Measurements from ENCODE around the gene MMAB.

MMAB gene

DNA sequence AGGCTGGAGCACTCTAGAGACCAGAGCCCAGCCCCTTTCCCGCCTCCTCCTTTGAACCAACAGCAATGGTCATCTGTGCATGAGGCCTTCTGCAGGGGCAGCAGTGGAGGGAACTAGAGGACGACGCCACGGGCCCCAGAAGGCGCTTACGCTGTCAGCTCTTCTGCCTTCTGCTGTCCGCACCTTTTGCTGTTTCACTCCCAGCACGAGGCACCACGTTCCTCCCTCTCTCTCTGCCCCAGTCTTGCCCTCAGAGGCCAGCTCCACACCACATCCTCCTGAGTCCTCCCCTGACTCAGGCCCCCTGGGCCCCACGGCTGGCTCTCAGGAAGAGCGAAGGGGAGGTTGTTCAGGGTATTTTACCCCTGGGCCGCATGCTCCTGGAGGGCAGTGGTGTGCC lies 15.5 kb downstream of the MMAB start:
- no peak for DNase-seq

DNA sequence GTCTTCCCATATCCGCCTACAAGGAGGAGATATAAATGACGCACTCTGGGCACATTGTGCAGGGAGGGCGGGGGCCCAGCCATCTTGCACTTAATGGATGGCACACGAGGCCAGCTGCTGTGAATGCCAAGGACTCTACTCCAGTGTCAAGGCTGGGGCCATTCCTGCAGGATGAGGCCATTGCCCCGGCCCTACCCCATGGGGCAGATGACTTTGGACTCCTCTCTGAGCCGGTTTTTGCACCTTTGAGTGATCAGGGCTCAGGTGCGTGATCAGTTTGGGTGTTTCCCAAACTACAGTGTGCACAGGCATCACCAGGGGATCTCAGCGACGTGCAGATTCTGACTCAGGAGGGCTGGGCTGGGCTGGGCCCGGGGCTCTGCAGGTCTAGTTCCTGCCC lies 16.1 kb downstream of the MMAB start:
- no peak for DNase-seq

GRCh38 chr12:109555431-109556315 lies 17.6 kb downstream of the MMAB start:
- no peak for DNase-seq

GRCh38 chr12:109554761-109555160 lies 18.5 kb downstream of the MMAB start:
- no peak for DNase-seq

GRCh38 chr12:109553906-109554500 lies 19.3 kb downstream of the MMAB start:
- DNase-seq: no peak

- no peak for DNase-seq
Observed at GRCh38 chr12:109553483-109553882, 19.8 kb downstream of the MMAB start.

DNA sequence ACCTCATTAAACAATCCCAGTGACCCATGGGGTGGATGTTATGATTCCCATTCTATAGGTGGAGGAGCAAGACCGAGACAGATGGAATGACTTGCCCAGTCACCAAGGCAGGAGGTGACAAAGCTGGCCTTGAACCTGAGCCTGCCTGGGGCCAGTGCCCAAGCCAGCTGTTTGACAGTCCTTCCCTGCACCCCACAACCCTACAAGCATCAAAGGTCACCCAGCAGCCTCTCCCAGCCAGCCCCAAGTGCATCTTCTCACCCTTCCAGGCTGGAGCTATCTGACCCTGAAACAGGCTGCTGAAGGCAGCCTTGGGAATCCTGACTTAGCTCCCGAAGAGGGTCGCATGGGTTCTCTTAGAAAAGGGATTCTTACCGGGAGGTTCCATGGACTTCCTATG lies 20.3 kb downstream of the MMAB start:
- DNase-seq: no peak

DNA sequence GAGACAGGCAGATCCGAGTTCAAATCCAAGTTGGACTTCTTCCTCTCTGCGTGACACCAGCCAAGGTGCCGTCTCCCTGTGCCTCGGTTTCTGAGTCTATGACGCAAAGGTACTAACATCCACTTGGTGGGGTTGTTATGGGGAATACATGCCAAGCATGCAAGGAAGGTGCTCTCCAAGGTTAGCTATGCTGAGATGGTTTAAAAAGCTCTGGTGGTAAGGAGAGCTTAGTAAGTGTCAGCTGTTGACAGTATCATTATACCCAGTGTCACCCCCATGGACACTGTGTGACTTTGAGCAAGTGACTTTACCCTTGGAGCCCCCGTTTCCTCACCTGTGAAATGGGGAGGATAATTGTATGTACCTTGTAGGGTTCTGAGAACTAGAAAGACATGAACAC lies 22.2 kb downstream of the MMAB start:
- DNase-seq: no peak

- no peak for DNase-seq
Observed at GRCh38 chr12:109550281-109550680, 23.0 kb downstream of the MMAB start.

GRCh38 chr12:109549613-109550270 lies 23.6 kb downstream of the MMAB start:
- DNase-seq: no peak

DNA sequence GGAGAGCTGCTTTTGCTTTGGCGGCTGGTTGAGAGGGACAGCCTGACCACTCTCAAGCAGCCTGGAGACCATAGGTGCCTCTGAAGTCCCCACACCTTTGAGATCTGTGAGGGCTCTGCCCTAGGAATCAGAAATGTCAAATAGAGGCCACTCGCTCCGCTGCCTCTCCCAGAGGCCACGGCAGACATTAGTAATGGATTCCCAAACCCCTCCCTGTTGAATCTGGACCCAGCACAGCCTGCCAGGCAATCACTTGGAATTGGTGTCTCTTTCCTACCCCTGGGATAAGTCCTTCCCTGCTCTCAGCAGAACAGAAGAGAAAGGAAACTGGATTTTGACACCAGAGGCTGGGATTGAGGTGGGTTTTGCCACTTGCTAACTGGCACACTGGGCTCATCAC lies 25.0 kb downstream of the MMAB start:
- no peak for DNase-seq

DNA sequence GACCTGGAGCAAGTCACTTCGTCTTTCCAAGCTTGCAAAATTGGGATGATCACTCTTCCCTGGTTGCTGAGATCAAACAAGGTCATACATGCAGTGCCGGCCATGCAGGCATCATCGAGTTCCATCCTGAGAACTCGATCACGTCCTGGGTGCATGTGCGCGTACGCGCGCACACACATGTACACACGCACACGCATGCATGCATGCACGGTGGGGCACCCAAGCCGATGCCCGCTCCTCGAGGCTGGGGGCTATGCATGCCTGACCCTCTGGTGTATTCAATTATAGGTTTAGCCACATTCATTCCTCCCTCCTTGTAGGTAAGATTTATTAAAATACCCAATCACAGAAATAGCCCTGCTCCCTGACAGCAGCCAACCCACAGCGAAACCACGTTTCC lies 26.0 kb downstream of the MMAB start:
- DNase-seq: no peak

DNA sequence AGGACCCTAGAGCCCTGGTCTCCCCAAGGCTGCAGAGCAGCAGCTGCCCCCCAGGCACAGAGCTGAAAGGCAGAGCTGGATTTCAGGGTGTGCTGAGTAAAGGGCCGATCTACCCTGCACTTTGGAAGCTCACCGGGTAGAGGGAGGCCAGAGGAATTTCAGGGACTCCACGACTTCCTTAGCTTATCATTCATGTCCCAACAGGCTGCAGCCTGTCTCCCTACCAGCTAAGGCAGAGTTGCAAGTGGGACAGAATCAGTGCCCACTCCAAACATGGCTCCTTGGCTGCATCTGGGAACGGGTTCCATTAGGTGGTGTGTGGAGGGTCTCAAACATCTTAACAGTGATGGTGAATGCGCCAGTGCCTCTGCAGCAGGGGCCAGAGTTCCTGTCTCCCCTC lies 27.5 kb downstream of the MMAB start:
- no peak for DNase-seq

GRCh38 chr12:109544955-109545531 lies 28.3 kb downstream of the MMAB start:
- DNase-seq: peak; percentile 12

- no peak for DNase-seq
Observed at GRCh38 chr12:109542876-109543275, 30.4 kb downstream of the MMAB start.

DNA sequence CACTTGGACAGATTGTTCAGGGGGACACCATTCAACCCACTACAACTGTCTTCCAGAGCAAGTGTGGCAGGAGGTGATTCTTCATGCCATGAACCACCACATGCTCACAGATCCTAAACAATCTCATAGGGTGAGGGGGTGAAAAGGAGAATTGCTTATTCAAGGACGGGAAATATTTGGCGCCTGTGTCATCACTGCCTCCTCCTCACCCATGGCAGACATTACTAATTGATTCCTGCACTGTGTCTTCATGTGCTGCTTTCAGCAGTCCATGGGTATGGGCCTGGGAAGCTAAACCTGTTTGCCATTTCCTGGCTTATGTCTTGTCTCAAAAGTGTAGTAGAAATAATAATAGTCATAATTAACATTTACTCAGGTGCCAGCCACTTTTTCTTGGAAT lies 31.3 kb downstream of the MMAB start:
- DNase-seq: no peak

DNA sequence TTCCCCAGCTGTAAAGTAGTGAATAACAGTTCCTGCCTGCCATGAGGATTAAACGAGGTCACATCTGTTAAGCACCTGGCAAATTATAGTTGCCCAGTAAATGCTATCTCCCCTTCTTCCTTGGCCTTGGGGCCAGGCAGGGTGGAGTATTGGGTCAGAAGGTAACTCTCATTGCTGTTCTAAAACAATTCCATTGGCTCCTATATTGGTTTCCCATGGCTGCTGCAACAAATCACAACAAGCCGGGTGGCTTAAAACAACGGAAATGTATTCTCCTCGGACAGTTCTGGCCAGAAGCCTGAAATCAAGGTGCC lies 31.9 kb downstream of the MMAB start:
- DNase-seq: no peak

GRCh38 chr12:109540526-109541412 lies 32.5 kb downstream of the MMAB start:
- no peak for DNase-seq

DNA sequence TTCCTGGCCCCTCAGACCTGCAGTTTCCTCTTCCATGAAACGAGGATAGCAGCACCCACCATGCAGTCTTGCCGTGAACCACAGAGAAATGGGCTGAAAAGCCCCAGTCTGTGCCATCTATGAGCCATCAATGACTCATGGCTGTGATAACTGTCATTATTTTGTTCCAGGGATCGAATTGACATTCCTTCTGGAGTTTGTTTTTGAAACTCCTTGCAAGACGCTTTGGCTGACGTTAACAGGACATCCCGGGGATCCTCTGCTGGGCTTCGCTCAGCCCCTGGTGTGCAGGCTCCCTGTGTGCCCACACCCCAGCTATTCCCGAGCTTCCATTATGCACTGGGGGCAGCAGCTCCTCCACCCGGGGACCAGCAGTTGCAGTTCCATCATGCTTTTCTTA lies 33.8 kb downstream of the MMAB start:
- DNase-seq: no peak

DNA sequence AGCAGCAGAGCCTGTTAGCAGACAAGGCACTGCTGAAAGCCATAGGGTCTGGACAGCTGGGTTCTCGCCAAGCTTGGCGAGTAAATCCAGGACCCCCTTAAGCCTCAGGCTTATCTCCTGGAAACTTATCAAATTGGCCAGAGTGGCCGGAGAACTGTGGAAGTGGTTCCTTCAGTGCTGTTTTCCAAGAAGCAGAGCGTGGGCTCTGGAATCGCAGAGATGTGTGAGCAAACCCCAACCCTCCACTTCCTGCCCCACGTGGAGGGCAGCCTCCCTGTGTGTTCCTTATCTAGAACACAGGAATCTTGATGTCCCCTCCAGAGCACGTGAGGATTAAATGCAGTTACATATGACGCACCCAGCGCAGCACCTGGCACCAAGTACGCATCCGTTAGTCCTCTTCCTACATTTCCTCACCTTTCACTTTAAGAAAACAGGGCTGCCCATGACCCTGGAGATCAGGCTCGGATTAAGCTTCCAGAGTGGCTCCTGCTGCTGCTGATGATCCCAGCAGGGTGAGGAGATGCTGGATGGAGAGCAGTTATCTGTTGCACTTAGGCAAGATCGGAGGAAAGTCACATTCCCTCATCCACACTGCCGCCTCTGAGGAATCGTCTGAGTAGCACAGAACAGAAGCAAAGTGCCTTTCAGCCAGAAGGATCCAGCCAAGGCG lies 35.0 kb downstream of the MMAB start:
- no peak for DNase-seq

DNA sequence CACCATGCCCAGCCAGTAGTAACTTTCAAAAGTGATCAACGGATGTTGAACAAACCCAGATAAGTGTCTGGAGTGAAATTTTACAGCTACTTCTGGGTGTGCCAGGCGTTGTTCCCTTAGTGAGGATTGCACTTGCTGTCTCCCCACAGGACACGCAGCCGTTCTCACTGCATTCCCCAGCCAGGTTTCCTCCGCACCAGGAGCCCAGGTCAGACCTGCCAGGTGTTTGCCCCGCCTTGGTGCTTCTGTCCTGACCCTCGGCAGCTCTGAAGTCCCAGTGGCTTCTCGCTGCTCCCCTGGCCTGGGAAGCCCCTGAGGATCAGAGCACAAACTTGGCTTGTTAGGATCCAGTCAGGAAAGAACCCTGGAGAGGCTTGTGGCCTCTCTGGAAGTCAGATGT lies 36.2 kb downstream of the MMAB start:
- no peak for DNase-seq

DNA sequence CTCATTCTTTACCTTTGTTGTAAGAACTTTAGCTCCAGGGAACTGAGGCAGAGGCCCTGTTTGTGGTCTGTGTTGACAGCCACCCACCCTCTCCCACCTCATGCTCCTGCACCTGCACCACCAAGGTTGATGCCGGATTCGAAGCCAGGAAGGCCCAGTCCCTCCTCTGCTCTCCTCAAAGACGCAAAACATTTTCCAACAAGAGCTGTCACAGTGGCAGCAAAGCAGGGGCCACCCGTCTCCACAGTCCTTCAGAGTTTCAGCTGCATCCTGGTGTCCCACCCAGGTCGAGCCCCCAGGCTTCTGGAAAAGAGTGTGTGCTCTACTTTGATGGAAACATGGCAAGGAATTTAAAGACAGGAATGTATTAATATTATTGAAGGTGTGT lies 37.4 kb downstream of the MMAB start:
- no peak for DNase-seq
